Transverse colon (tissue), 4 donors: ENCODE measurements around the gene ARID3B. TPM values are rescaled to one million over a fixed set of nuclear protein-coding genes. Genes with fewer than 3 reads are reported as not detected.

ENCODE experiments used
- DNase-seq: peaks from one replicate; pipeline ENCODE4 v3.0.0-alpha.2; 2019
- H3K27ac ChIP-seq, 4 donors: fragments of 200-600 bp; sonication (generic); 2 replicates each; pipeline ENCODE4 v1.5.1; 2016 to 2018; ENCODE audit warnings: inconsistent platforms in 4 of 4
- H3K27me3 ChIP-seq: fragments of 200-600 bp; sonication (generic); 2 replicates; pipeline ENCODE4 v1.5.1; 2017; ENCODE audit warnings: inconsistent platforms
- H3K36me3 ChIP-seq, 4 donors: fragments of 200-600 bp; sonication (generic); 2 replicates each; pipeline ENCODE4 v1.5.1; 2017 to 2019; ENCODE audit warnings: inconsistent platforms in 4 of 4
- H3K4me1 ChIP-seq, 4 donors: fragments of 200-600 bp; sonication (generic); 2 replicates each; pipeline ENCODE4 v1.5.1; 2017 to 2020; ENCODE audit warnings: inconsistent platforms in 4 of 4
- H3K4me3 ChIP-seq, 4 donors: fragments of 200-600 bp; sonication (generic); 1 replicate in 1 of 4; 2 replicates in 3 of 4; pipeline versions ENCODE4 v1.5.1 to v1.6.1; 2017 to 2019; ENCODE audit warnings: inconsistent platforms in 4 of 4
- H3K9me3 ChIP-seq, 2 donors: fragments of 200-600 bp; sonication (generic); 2 replicates each; pipeline ENCODE4 v1.5.1; 2017 to 2019; ENCODE audit warnings: inconsistent platforms in 2 of 2
- EP300 ChIP-seq: sonication (generic); formaldehyde crosslinking; IDR thresholded peaks from one replicate; pipeline ENCODE4 v1.6.1; 2017; ENCODE audit warnings: antibody characterized with exemption, low read depth
- POLR2A ChIP-seq: fragments of 450-650 bp; IDR thresholded peaks from one replicate; pipeline ENCODE4 v1.6.1; 2016; ENCODE audit warnings: antibody characterized with exemption, mild to moderate bottlenecking, moderate library complexity
- POLR2AphosphoS5 ChIP-seq, 3 donors: sonication (generic); formaldehyde crosslinking; IDR thresholded peaks; one replicate each; pipeline ENCODE4 v1.6.1; 2016; ENCODE audit warnings: antibody characterized with exemption in 3 of 3
- WGBS, 2 donors: methylation state at CpG; one replicate each; pipeline ENCODE4 v1.1.5; 2018; ENCODE audit warnings: low coverage in 1 of 2; 5-methylcytosine and 5-hydroxymethylcytosine counted together
- in situ Hi-C, 4 donors: fragments of 200-750 bp; cut with MboI; loops; one replicate each; pipeline versions ENCODE4 v1.15.0 to v1.15.1; 2017; ENCODE audit warnings: low sequenced_read_pairs in 3 of 4, low pct_ligation_motif_present in 1 of 4, low pct_unique_long_range_greater_than_20kb in 1 of 4
- intact Hi-C: fragments of 100-400 bp; cut with DNase I; formaldehyde crosslinking; loops from one replicate; pipeline ENCODE4 v1.15.1; 2023; ENCODE audit warnings: low total_unique reads
- total RNA-seq, 4 donors: library from RNA; depleted of rRNA; stranded (reverse); fragments of >200 nt; gene quantifications; one replicate each; pipeline ENCODE4 v1.1.0, GENCODE V29; 2016
- TF ChIP-seq, protein P1 (sequence below), 5 experiments: fragments of 200-600 bp in 3 of 5; fragments of 450-650 bp in 2 of 5; sonication (generic) in 3 of 5; IDR thresholded peaks; 1 replicate in 2 of 5; 2 replicates in 3 of 5; pipeline ENCODE4 v1.5.1; 2016 to 2017; ENCODE audit warnings: antibody characterized with exemption in 5 of 5, inconsistent platforms in 3 of 5, mild to moderate bottlenecking in 2 of 5, moderate library complexity in 1 of 5

ARID3B gene
- total RNA-seq, 4 donors from 2014 or later: 9.6 to 25.8 (median 12.5) TPM

DNA sequence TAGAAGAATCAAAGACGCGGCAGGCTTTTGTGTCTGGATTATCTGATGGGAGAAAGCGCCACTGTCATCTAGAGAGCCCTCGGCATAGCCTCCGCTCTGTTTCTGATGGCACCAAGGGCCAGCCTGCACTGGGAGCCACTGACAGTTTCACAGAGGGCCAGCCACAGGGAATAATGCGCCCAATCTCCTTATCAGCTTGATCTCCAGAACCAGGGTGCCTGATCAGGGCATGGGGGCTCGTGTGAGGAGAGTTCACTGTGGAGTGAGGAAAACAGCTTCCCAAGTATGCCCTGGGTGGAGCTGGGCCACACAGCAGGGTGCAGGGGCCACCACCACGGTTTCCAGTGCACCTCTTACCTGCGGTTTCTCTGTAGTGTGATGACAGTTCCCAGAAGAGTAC is 44.8 kb downstream of the ARID3B start:
- Histone ChIP-seq H3K36me3 (peaks cover 0 to 5% (median 0%) of the 10 kb centered on the region in 4 donors), H3K9me3 (no peaks in the 10 kb centered on the region), H3K27ac (no peak overlapping the region), H3K4me3 (no peak overlapping the region), H3K4me1 (no peaks in the 10 kb centered on the region), H3K27me3 (no peaks in the 10 kb centered on the region)
- intact Hi-C loops (no loop called here), in situ Hi-C loops (no loop called here)
- 92 to 100% methylated on average over 1 to 9 of the region's 9 CpGs for WGBS, 2 donors
- DNase-seq: no peak
- TF ChIP-seq POLR2A: no peak

DNA sequence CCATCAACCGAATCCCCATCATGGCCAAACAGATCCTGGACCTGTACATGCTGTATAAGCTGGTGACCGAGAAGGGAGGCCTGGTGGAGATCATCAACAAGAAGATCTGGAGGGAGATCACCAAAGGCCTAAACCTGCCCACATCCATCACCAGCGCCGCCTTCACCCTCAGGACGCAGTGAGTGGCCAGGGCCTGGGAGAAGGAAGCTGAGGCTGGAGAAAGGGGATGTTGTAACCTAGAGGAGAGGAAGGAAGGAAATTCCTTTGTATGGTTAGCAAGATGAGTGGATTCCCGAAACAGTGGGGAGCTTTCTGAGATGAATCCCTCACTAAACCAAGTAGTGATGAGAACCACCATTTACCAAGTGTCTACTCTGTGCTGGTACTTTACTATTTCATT is 48.8 kb downstream of the ARID3B start:
- no peak for TF ChIP-seq POLR2A
- H3K4me1 ChIP-seq: no peaks in the 10 kb centered on the region
- 83 to 98% methylated on average over 2 to 6 of the region's 6 CpGs for WGBS, 2 donors
- H3K27me3 ChIP-seq: no peaks in the 10 kb centered on the region
- in situ Hi-C loops (no loop called here), intact Hi-C loops (no loop called here)
- no peak overlapping the region for H3K27ac ChIP-seq
- peaks cover 0 to 10% (median 0%) of the 10 kb centered on the region in 4 donors for H3K36me3 ChIP-seq
- H3K9me3 ChIP-seq: no peaks in the 10 kb centered on the region
- no peak overlapping the region for H3K4me3 ChIP-seq
- DNase-seq: no peak

DNA sequence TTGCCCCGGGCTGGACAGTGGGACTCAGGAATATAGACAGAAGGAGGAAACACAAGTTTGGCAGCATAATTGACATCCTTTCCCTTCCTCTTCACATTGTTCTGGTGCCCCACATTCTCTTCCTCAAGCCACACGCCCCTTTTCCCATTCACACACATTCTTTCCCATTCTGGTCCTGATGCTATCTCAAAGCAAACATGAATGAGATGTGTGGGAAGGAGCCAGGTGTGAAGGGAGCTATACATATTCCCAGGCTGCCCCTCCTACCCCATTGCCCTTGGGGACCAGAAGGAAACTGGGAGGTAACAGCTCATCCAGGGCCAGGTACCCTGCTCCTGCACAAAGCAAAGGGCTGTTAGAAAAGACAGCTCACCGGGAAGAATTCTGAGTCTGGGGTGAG is 51.2 kb downstream of the ARID3B start:
- intact Hi-C loops: no loop called here
- Histone ChIP-seq H3K36me3 (peaks cover 0 to 10% (median 0%) of the 10 kb centered on the region in 4 donors), H3K4me1 (no peaks in the 10 kb centered on the region), H3K27me3 (no peaks in the 10 kb centered on the region), H3K9me3 (no peaks in the 10 kb centered on the region), H3K27ac (no peak overlapping the region), H3K4me3 (no peak overlapping the region)
- TF ChIP-seq POLR2A (no peak), POLR2AphosphoS5 (IDR thresholded peaks at IDR 0.05) (no peak), EP300 (no peak)
- TF ChIP-seq, protein P1, sequence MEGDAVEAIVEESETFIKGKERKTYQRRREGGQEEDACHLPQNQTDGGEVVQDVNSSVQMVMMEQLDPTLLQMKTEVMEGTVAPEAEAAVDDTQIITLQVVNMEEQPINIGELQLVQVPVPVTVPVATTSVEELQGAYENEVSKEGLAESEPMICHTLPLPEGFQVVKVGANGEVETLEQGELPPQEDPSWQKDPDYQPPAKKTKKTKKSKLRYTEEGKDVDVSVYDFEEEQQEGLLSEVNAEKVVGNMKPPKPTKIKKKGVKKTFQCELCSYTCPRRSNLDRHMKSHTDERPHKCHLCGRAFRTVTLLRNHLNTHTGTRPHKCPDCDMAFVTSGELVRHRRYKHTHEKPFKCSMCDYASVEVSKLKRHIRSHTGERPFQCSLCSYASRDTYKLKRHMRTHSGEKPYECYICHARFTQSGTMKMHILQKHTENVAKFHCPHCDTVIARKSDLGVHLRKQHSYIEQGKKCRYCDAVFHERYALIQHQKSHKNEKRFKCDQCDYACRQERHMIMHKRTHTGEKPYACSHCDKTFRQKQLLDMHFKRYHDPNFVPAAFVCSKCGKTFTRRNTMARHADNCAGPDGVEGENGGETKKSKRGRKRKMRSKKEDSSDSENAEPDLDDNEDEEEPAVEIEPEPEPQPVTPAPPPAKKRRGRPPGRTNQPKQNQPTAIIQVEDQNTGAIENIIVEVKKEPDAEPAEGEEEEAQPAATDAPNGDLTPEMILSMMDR (IDR thresholded peaks at IDR 0.05): no peak
- WGBS, 2 donors: 93% methylated on average over 3 of the region's 3 CpGs; no CpG with 5 or more reads in 1 of the 2 donors
- in situ Hi-C loops: no loop called here
- DNase-seq: no peak

DNA sequence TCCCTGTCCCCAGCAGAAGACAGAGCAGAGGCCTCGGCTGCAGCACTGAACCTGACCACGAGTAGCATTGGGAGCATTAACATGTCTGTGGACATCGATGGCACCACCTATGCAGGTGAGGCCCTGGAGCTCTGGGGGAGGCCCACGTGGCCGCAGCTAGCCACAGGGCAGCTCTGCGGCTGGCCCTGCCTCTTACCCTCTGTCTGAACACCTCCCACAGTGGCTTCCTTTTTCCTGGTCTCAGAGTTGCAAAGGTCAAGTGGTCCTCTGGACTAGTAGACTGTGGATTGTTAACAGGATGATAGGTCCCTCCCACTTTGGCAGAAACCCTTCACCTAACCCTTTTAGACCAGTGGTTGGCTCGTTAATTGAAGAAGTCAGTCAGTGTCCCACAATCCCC is 52.1 kb downstream of the ARID3B start:
- DNase-seq: no peak
- H3K36me3 ChIP-seq: peaks cover 0 to 10% (median 0%) of the 10 kb centered on the region in 4 donors
- H3K27ac ChIP-seq: no peak overlapping the region
- no peaks in the 10 kb centered on the region for H3K9me3 ChIP-seq
- no peak for TF ChIP-seq POLR2A
- TF ChIP-seq, protein P1 (IDR thresholded peaks at IDR 0.05): no peak
- TF ChIP-seq EP300: no peak
- TF ChIP-seq POLR2AphosphoS5 (IDR thresholded peaks at IDR 0.05): no peak
- peaks cover 0 to 5% (median 4%) of the 10 kb centered on the region in 4 donors for H3K4me1 ChIP-seq
- 84% methylated on average over 4 of the region's 7 CpGs; no CpG with 5 or more reads in 1 of the 2 donors for WGBS, 2 donors
- intact Hi-C loops: no loop called here
- in situ Hi-C loops: no loop called here
- no peak overlapping the region for H3K4me3 ChIP-seq
- no peaks in the 10 kb centered on the region for H3K27me3 ChIP-seq

DNA sequence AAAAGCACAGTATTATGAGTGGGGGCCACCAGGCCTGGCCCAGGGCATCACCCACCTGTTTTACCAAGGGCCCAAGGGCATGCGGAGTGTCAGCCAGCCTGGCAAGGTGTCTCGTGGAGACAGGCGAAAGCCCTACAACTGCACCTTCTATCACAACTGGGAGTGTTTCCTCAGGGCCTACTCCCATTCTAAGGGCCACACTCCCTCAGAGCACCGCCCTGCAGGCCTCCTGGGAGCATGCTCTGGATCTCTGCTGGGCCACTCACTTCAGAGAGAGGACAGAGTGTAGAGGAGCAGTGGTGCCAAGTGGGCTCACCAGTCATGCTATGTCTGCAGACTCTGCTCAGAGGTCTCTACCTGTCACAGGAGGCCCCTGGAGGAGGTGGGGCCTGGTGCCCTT is 53.4 kb downstream of the ARID3B start:
- Histone ChIP-seq H3K27me3 (no peaks in the 10 kb centered on the region), H3K4me1 (peaks cover 4 to 14% (median 8%) of the 10 kb centered on the region in 4 donors), H3K27ac (no peak overlapping the region), H3K9me3 (no peaks in the 10 kb centered on the region), H3K36me3 (peaks cover 0 to 10% (median 0%) of the 10 kb centered on the region in 4 donors), H3K4me3 (no peak overlapping the region)
- TF ChIP-seq, protein P1 (IDR thresholded peaks at IDR 0.05): no peak
- TF ChIP-seq POLR2A (no peak), EP300 (no peak), POLR2AphosphoS5 (IDR thresholded peaks at IDR 0.05) (no peak)
- 98% methylated on average over 4 of the region's 4 CpGs; no CpG with 5 or more reads in 1 of the 2 donors for WGBS, 2 donors
- DNase-seq: no peak
- intact Hi-C loops (no loop called here), in situ Hi-C loops (no loop called here)
